Smooth muscle cell (in vitro differentiated cells): ENCODE data around the gene ANXA1. TPM values are rescaled to one million over a fixed set of nuclear protein-coding genes. Genes with fewer than 3 reads are reported as not detected.
A peak's percentile ranks its signal among the peaks of the same experiment; 100 is the strongest.

ENCODE experiments used
- DNase-seq: peaks from one replicate; lab custom pipeline; 2025; ENCODE audit not compliant: unreplicated experiment; lab: John Stamatoyannopoulos, UW
- H2AFZ ChIP-seq: fragments of 200-600 bp; sonication (generic); 2 replicates; pipeline ENCODE4 v1.6.0; 2016; ENCODE audit warnings: antibody characterized with exemption, low read depth, mild to moderate bottlenecking
- H3F3A ChIP-seq: fragments of 200-600 bp; sonication (generic); 2 replicates; pipeline ENCODE4 v1.6.0; 2017; ENCODE audit warnings: antibody characterized with exemption, low read depth
- H3K27ac ChIP-seq: fragments of 200-600 bp; sonication (generic); 2 replicates; pipeline ENCODE4 v1.5.1; 2016; ENCODE audit warnings: low read depth, mild to moderate bottlenecking
- H3K27me3 ChIP-seq: fragments of 200-600 bp; sonication (generic); 2 replicates; pipeline ENCODE4 v1.6.1; 2016; ENCODE audit warnings: low read depth, mild to moderate bottlenecking
- H3K36me3 ChIP-seq: fragments of 200-600 bp; sonication (generic); 2 replicates; pipeline ENCODE4 v1.5.1; 2016; ENCODE audit warnings: low read depth
- H3K4me1 ChIP-seq: fragments of 200-600 bp; sonication (generic); 2 replicates; pipeline ENCODE4 v1.5.1; 2016; ENCODE audit warnings: low read depth
- H3K4me2 ChIP-seq: fragments of 200-600 bp; sonication (generic); 2 replicates; pipeline ENCODE4 v1.6.0; 2016; ENCODE audit warnings: mild to moderate bottlenecking
- H3K4me3 ChIP-seq: fragments of 200-600 bp; sonication (generic); 2 replicates; pipeline ENCODE4 v1.5.1; 2016; ENCODE audit warnings: mild to moderate bottlenecking
- H3K79me2 ChIP-seq: fragments of 200-600 bp; sonication (generic); 2 replicates; pipeline ENCODE4 v1.6.0; 2016; ENCODE audit warnings: low read depth, mild to moderate bottlenecking
- H3K9ac ChIP-seq: fragments of 200-600 bp; sonication (generic); 2 replicates; pipeline ENCODE4 v1.6.0; 2016; ENCODE audit warnings: low read depth
- H3K9me3 ChIP-seq: fragments of 200-600 bp; sonication (generic); replicated peaks from 2 replicates; pipeline ENCODE4 v1.5.1; 2016; ENCODE audit warnings: low read depth
- H4K20me1 ChIP-seq: fragments of 200-600 bp; sonication (generic); 2 replicates; pipeline ENCODE4 v1.6.0; 2016; ENCODE audit warnings: low read depth
- WGBS: methylation state at CpG from one replicate; pipeline ENCODE4 v1.1.7; 2016; ENCODE audit warnings: low lambda C conversion rate; 5-methylcytosine and 5-hydroxymethylcytosine counted together
- polyA plus RNA-seq: library from polyadenylated mRNA; unstranded; fragments of >200 nt; fragmentation: Nextera tagmentation; extraction: Ambion mirVana; gene quantifications from 2 replicates; pipeline ENCODE4 v1.2.1, GENCODE V29; 2016
- total RNA-seq: library from RNA; depleted of rRNA; stranded (reverse); fragments of >200 nt; gene quantifications from 2 replicates; pipeline ENCODE4 v1.2.3, GENCODE V29; 2014
- TF ChIP-seq, protein P1 (sequence below): fragments of 200-600 bp; sonication (generic); IDR thresholded peaks from 2 replicates; pipeline ENCODE4 v1.5.1; 2017; ENCODE audit warnings: borderline replicate concordance, mild to moderate bottlenecking, antibody characterized with exemption; ENCODE audit not compliant: insufficient read depth, poor library complexity, severe bottlenecking

Gene ANXA1
- total and polyA plus RNA-seq, 2 experiments from 2014 or later = 266 to 967 TPM

DNA sequence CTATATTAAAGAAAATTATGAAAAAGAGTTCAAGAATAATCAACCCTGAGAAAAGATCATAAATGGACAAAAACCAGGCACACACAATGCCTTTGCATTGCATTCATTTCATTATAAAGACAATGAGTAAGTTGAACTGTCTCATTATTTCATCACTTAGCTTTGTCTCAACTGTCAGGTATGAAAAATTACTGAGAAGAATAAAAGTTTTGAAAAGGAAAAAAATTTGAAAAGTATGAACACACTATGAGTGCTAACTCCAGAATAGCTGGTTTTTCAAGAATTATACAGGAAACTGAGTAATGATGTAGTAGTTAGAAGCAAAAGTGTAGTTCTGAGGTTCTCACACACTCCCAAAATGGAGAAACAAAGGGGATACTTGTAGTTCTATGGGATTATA is 16.3 kb upstream of the ANXA1 start:
- Histone ChIP-seq H3K9me3 (no peaks in the 10 kb centered on the region), H3F3A (no peaks in the 10 kb centered on the region), H3K36me3 (no peaks in the 10 kb centered on the region), H3K27me3 (no peaks in the 10 kb centered on the region), H3K79me2 (no peaks in the 10 kb centered on the region), H3K4me3 (no peak overlapping the region), H3K9ac (peak overlapping the region; percentile 52), H2AFZ (no peak overlapping the region), H3K4me2 (no peak overlapping the region), H4K20me1 (no peaks in the 10 kb centered on the region), H3K27ac (peak overlapping the region; percentile 99), H3K4me1 (peaks cover 39% of the 10 kb centered on the region)
- no peak for DNase-seq
- TF ChIP-seq, protein P1, sequence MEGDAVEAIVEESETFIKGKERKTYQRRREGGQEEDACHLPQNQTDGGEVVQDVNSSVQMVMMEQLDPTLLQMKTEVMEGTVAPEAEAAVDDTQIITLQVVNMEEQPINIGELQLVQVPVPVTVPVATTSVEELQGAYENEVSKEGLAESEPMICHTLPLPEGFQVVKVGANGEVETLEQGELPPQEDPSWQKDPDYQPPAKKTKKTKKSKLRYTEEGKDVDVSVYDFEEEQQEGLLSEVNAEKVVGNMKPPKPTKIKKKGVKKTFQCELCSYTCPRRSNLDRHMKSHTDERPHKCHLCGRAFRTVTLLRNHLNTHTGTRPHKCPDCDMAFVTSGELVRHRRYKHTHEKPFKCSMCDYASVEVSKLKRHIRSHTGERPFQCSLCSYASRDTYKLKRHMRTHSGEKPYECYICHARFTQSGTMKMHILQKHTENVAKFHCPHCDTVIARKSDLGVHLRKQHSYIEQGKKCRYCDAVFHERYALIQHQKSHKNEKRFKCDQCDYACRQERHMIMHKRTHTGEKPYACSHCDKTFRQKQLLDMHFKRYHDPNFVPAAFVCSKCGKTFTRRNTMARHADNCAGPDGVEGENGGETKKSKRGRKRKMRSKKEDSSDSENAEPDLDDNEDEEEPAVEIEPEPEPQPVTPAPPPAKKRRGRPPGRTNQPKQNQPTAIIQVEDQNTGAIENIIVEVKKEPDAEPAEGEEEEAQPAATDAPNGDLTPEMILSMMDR = no peak

DNA sequence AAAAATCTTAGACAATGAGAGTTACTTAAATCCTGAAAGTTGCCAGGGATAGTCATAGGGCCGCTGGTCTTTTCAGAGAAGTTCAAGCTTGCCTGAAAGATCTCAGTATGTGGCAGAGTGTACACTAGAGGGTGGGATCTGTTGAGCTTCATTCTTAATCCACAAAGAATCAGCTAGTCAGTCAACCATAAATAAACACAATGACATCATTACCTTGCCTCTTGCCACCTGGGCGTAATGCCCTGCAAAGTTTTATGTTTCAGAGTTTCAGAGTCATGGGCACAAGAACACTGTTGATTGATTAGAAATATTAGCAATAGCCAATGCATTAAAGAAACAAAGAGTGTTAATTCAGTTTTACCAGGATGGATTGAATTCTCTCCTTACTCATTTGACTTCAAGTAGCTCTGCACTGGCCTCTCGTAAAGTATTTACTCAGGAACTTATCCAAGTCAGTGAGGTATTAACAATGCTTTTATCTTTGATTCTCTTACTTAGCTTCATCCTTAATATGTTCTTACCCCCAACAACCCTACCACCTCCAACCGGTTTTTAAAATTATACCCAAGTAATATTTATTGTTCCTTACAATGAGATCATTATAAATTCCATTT is 14.3 kb upstream of the ANXA1 start:
- DNase-seq = no peak
- WGBS = 66% methylated on average over 4 of the region's 4 CpGs
- no peaks in the 10 kb centered on the region for H3K27me3 ChIP-seq

DNA sequence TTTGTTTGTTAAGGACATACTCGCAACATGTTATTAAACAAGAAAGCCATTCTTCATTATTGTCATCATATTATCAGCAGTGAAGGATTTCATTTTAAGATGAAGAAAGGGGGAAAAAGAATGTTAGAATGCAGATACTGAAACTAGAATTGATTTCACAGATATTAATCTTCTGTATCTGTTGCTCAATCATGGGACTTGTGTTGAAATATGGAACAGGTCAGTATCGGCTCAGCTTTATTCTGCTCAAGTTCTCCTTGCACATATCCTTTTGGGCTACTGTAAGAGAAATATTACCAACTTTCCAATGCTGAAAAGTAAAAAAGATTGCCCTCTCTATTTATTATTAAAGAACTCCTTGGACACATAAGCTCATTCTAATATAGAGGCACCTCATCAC is 13.8 kb upstream of the ANXA1 start:
- H2AFZ ChIP-seq = no peak overlapping the region
- no peaks in the 10 kb centered on the region for H3K36me3 ChIP-seq
- no peaks in the 10 kb centered on the region for H3K27me3 ChIP-seq
- TF ChIP-seq, protein P1 = no peak
- H3K27ac ChIP-seq = peak overlapping the region; percentile 99
- H3K9me3 ChIP-seq = no peaks in the 10 kb centered on the region
- 87% methylated on average over 2 of the region's 2 CpGs for WGBS
- no peaks in the 10 kb centered on the region for H3K79me2 ChIP-seq
- DNase-seq = no peak
- no peaks in the 10 kb centered on the region for H4K20me1 ChIP-seq
- H3F3A ChIP-seq = no peaks in the 10 kb centered on the region
- peaks cover 16% of the 10 kb centered on the region for H3K4me1 ChIP-seq
- H3K4me2 ChIP-seq = no peak overlapping the region
- no peak overlapping the region for H3K4me3 ChIP-seq
- H3K9ac ChIP-seq = no peak overlapping the region

More for the DNA sequence above, 14.3 kb upstream of the ANXA1 start:
- Histone ChIP-seq H3K79me2 (no peaks in the 10 kb centered on the region), H3K4me2 (peak overlapping the region; percentile 23), H3F3A (no peaks in the 10 kb centered on the region), H3K9me3 (no peaks in the 10 kb centered on the region), H3K9ac (no peak overlapping the region), H4K20me1 (no peaks in the 10 kb centered on the region), H3K36me3 (no peaks in the 10 kb centered on the region), H3K4me3 (no peak overlapping the region), H2AFZ (peak overlapping the region; percentile 40), H3K4me1 (peaks cover 21% of the 10 kb centered on the region), H3K27ac (peak overlapping the region; percentile 99)
- TF ChIP-seq, protein P1 = no peak

DNA sequence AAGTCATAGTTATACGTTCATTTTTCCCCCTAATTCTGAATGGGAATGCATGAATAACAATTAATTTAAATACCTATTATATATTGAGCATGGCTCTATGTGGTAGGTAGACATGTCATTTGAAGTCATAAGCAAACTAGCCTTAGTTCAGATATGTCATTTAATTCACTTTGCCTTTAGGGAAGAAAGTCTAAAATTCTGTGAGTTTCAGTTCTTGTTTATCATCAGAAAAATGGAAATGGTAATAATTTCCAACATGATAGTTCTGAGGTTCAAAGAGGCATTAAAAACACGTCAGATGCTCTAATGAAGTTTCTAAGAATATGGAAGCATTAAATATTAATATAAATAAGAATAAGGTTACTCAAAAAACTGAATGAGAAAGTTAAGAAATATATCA is 13.1 kb upstream of the ANXA1 start:
- Histone ChIP-seq H3K4me3 (no peak overlapping the region), H3K27me3 (no peaks in the 10 kb centered on the region), H3K27ac (peak overlapping the region; percentile 99), H3F3A (no peaks in the 10 kb centered on the region), H3K36me3 (no peaks in the 10 kb centered on the region), H3K4me2 (no peak overlapping the region), H3K9me3 (no peaks in the 10 kb centered on the region), H3K79me2 (no peaks in the 10 kb centered on the region), H2AFZ (no peak overlapping the region), H3K9ac (no peak overlapping the region), H4K20me1 (no peaks in the 10 kb centered on the region), H3K4me1 (peaks cover 15% of the 10 kb centered on the region)
- DNase-seq = no peak
- WGBS = 94% methylated on average over 2 of the region's 2 CpGs
- TF ChIP-seq, protein P1 = no peak
